Right lobe of liver (tissue), 6 donors: ENCODE measurements around the gene KLRC1. TPM values are rescaled to one million over a fixed set of nuclear protein-coding genes. Genes with fewer than 3 reads are reported as not detected.
"Not testable (repeated sequence)": the region's sequence is repeated elsewhere in the genome, so short reads cannot be mapped to it uniquely, and the experiment has no call there.

Experiments
- ATAC-seq, 4 donors: fragments of 200-7000 bp; cut with Tn5 transposase; one replicate each; pipeline ENCODE4 v1.9.1; 2020; ENCODE audit warnings: mild to moderate bottlenecking in 4 of 4, moderate library complexity in 4 of 4
- DNase-seq, 3 donors: peaks; one replicate each; pipeline ENCODE4 v3.0.0-alpha.2; 2020
- H3K27ac ChIP-seq, 3 donors: fragments of 200-600 bp; one replicate each; pipeline ENCODE4 v1.8.0; 2022
- H3K27me3 ChIP-seq, 2 donors: fragments of 200-600 bp; one replicate each; pipeline ENCODE4 v1.8.0; 2022
- H3K36me3 ChIP-seq, 4 donors: fragments of 200-600 bp; sonication (generic) in 1 of 4; one replicate each; pipeline versions ENCODE4 v1.5.1 to v1.8.0; 2017 to 2022; ENCODE audit warnings: control low read depth in 1 of 4
- H3K4me1 ChIP-seq, 4 donors: fragments of 200-600 bp; sonication (generic) in 1 of 4; one replicate each; pipeline versions ENCODE4 v1.5.1 to v1.8.0; 2017 to 2022; ENCODE audit warnings: control low read depth in 1 of 4
- H3K4me3 ChIP-seq, 3 donors: fragments of 200-600 bp; one replicate each; pipeline ENCODE4 v1.8.0; 2022
- H3K9me3 ChIP-seq, 4 donors: fragments of 200-600 bp; sonication (generic) in 1 of 4; one replicate each; pipeline versions ENCODE4 v1.5.1 to v1.8.0; 2017 to 2022; ENCODE audit warnings: control low read depth in 1 of 4
- CTCF ChIP-seq, 4 donors: fragments of 200-600 bp in 3 of 4; fragments of 450-650 bp in 1 of 4; IDR thresholded peaks; one replicate each; pipeline versions ENCODE4 v1.5.1 to v1.8.0; 2016 to 2022; ENCODE audit warnings: antibody characterized with exemption in 4 of 4, mild to moderate bottlenecking in 2 of 4
- POLR2A ChIP-seq: fragments of 450-650 bp; IDR thresholded peaks from one replicate; pipeline ENCODE4 v1.6.1; 2017; ENCODE audit warnings: antibody characterized with exemption, mild to moderate bottlenecking
- WGBS: methylation state at CpG from one replicate; pipeline ENCODE4 v1.1.6; 2018; ENCODE audit warnings: low coverage, low lambda C conversion rate; ENCODE audit not compliant: insufficient coverage; ENCODE audit errors: missing lambda C conversion rate; 5-methylcytosine and 5-hydroxymethylcytosine counted together
- intact Hi-C, 2 donors: fragments of 100-400 bp; cut with DNase I; formaldehyde crosslinking; loops; one replicate each; pipeline versions ENCODE4 v1.11.2 to v1.14.1; 2022
- long read RNA-seq: library from polyadenylated mRNA; unstranded; transcript quantifications from one replicate; pipeline ENCODE4 v2.0.0, GENCODE V29; 2019
- total RNA-seq, 6 experiments: library from RNA; depleted of rRNA in 2 of 6; stranded (reverse); fragments of >200 nt in 2 of 6; fragmentation: NEBNext Ultra II Directional in 3 of 6; extraction: Animal tissue kit (Norgen Biotek cat#: 25700) in 3 of 6; gene quantifications; one replicate each; pipeline versions ENCODE4 v1.1.0 to v1.2.4, GENCODE V29; 2016 to 2023
- donor health status: DM: no; HTN: yes; CAD: no.
- donor health status: DM: no; HTN: no; CAD: no.
- donor health status: DM: no; HTN: no; CAD: no.
- donor health status: DM: no; HTN: yes; CAD: no.
- donor health status: DM: no; HTN: yes; CAD: no.

The KLRC1 gene
- total RNA-seq: under 1 TPM in 4 of 6 experiments, not detected in 2; 0.20 to 0.61 (median 0.28) TPM
- long read RNA-seq: 0 reads

DNA sequence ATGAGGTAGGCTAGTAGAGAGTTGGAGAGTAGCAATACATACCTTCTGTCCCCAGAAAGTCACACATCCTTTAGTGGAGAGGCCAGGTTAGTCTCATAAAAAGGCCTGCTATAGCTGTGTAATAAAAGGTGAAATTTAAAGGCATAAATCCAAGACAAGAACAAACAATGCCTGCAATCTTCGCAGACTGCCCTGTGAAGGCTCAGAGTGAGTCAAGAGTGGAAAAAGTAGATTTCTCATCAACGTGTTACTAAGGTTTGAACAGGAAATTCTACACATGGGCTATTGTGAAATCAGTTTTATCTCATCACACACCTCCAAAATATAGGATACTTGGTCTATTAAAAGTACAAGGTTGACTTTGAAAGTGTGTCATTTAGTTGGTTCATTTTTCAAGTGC is at the start of gene KLRC1:
KLRC1 (minus strand) TSS at position 222 of the 400 bp plus-strand sequence. CDS start 2,221 bp downstream, outside the sequence.
- no peak for DNase-seq
- Histone ChIP-seq H3K27me3 (no peaks in the 10 kb centered on the region), H3K27ac (no peak within 1 kb of the TSS), H3K4me1 (no peaks in the 10 kb centered on the region), H3K36me3 (no peaks in the 10 kb centered on the region), H3K9me3 (no peaks in the 10 kb centered on the region), H3K4me3 (no peak within 1 kb of the TSS)
- intact Hi-C loops: no loop called here
- 36% methylated on average over 2 of the region's 2 CpGs for WGBS
- ATAC-seq: no peak
- TF ChIP-seq POLR2A (no peak), CTCF (IDR thresholded peaks at IDR 0.05) (no peak)

- H3K36me3 ChIP-seq: no peaks in the 10 kb centered on the region
- ATAC-seq (no peak), DNase-seq (no peak)
- H3K27me3 ChIP-seq: no peaks in the 10 kb centered on the region
- 37% methylated on average over 3 of the region's 3 CpGs for WGBS
- H3K4me1 ChIP-seq: no peaks in the 10 kb centered on the region
- H3K27ac ChIP-seq: no peak overlapping the region
- TF ChIP-seq POLR2A: no peak
- peak in 1 of 4 donors; percentile 6 for TF ChIP-seq CTCF (IDR thresholded peaks at IDR 0.05)
- no peak overlapping the region for H3K4me3 ChIP-seq
- no peaks in the 10 kb centered on the region for H3K9me3 ChIP-seq
- intact Hi-C loops: no loop called here
Observed at GRCh38 chr12:10501030-10501429, 47.9 kb upstream of the KLRC1 start.

DNA sequence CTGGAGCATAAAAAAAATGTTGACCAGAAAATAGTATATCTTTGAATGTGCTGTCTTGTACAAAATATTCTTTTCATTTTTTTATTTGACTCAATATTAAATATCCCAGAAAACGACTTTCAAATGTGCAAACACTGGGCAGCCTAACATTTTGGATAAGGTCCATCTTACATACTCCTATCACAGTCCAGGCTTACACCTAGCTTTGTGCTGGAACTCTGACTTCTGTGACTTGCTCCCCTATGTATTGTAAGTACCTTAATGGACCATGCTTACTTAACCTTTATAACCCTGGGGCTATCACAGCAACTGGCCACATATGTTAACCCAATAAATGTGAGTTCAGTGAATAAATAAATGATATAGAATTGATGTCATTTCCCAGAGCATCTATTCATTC is 44.9 kb upstream of the KLRC1 start:
- Histone ChIP-seq H3K4me3 (no peak overlapping the region), H3K27me3 (no peaks in the 10 kb centered on the region), H3K9me3 (no peaks in the 10 kb centered on the region), H3K27ac (no peak overlapping the region), H3K4me1 (no peaks in the 10 kb centered on the region), H3K36me3 (no peaks in the 10 kb centered on the region)
- 16% methylated on average over 1 of the region's 1 CpG for WGBS
- intact Hi-C loops: no loop called here
- ATAC-seq (no peak), DNase-seq (no peak)
- TF ChIP-seq CTCF (IDR thresholded peaks at IDR 0.05): no peak

DNA sequence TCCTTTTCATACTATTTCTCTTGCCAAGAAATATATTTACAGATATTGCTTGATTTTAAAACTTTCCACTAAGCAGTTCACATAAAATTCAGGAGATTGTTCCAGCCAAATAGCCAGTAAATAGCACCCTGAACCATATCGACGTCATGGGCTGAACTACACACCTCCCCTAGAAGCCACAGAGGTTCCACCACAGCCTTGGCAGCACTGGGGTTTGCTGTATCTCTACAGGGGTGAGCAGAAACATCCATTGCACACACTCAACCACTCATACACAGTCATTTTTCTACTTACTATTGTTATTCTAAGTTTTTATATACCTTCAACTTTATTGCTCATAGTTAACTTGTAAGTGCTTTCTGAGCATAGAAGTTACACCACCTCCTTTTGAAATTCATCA is 44.4 kb upstream of the KLRC1 start:
- Histone ChIP-seq H3K9me3 (no peaks in the 10 kb centered on the region), H3K4me3 (no peak overlapping the region), H3K4me1 (no peaks in the 10 kb centered on the region), H3K27ac (no peak overlapping the region), H3K36me3 (no peaks in the 10 kb centered on the region), H3K27me3 (no peaks in the 10 kb centered on the region)
- no peak for TF ChIP-seq CTCF (IDR thresholded peaks at IDR 0.05)
- TF ChIP-seq POLR2A: no peak
- DNase-seq (no peak), ATAC-seq (peak in 2 of 4 donors; percentile 30 to 50)
- 17% methylated on average over 2 of the region's 2 CpGs for WGBS
- intact Hi-C loops: no loop called here

DNA sequence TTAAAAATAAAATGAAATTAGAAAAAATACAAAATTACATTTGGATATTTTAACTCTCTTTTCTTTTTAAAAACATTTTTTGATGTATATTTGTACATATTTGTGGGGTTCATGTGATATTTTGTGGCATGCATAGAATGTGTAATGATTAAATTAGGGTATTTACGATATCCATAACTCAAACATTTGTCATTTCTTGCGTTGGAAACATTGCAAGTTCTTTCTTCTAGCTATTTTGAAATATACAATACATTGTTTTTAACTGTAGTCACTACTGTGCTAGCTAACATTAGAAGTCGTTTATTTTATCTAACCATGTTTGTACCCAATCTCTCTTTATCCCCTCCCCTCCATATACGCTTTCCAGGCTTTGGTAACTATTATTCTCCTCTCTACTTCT is 38.6 kb upstream of the KLRC1 start:
- WGBS: 53% methylated on average over 4 of the region's 4 CpGs
- no peak for TF ChIP-seq POLR2A
- no peak for TF ChIP-seq CTCF (IDR thresholded peaks at IDR 0.05)
- intact Hi-C loops: no loop called here

GRCh38 chr12:10487328-10487727 is 34.2 kb upstream of the KLRC1 start:
- DNase-seq, H3K27me3 ChIP-seq, intact Hi-C loops, H3K4me3 ChIP-seq, H3K27ac ChIP-seq, H3K9me3 ChIP-seq, H3K36me3 ChIP-seq, ATAC-seq, H3K4me1 ChIP-seq: not testable (repeated sequence)
- WGBS: 72% methylated on average over 2 of the region's 2 CpGs

More for the DNA sequence above, 38.6 kb upstream of the KLRC1 start:
- Histone ChIP-seq H3K9me3 (no peaks in the 10 kb centered on the region), H3K4me1 (no peaks in the 10 kb centered on the region), H3K27me3 (no peaks in the 10 kb centered on the region), H3K36me3 (no peaks in the 10 kb centered on the region), H3K4me3 (no peak overlapping the region), H3K27ac (no peak overlapping the region)
- DNase-seq (no peak), ATAC-seq (no peak)

DNA sequence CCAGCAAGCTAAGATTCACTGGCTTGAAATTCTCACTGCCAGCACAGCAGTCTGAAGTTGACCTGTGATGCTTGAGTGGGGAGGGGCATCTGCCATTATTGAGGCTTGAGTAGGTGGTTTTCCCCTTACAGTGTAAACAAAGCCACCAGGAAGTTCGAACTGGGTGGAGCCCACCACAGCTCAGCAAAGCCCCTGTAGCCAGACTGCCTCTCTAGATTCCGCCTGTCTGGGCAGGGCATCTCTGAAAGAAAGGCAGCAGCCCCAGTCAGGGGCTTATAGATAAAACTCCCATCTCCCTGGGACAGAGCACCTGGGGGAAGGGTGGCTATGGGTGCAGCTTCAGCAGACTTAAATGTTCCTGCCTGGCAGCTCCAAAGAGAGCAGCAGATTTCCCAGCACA is 28.7 kb upstream of the KLRC1 start:
- H3K9me3 ChIP-seq, H3K4me1 ChIP-seq, H3K4me3 ChIP-seq, H3K27me3 ChIP-seq, DNase-seq, ATAC-seq, H3K36me3 ChIP-seq, H3K27ac ChIP-seq, intact Hi-C loops: not testable (repeated sequence)
- no CpG with 5 or more reads among the region's 2 CpGs for WGBS
